HG03025 (cell line): ENCODE results near the gene GNPAT.

ENCODE experiments used
- ATAC-seq: cut with Tn5 transposase; IDR thresholded peaks from one replicate; pipeline ENCODE4 v1.9.1; 2021; ENCODE audit warnings: mild to moderate bottlenecking, moderate library complexity; ENCODE audit not compliant: unreplicated experiment, low FRiP score

GNPAT gene

DNA sequence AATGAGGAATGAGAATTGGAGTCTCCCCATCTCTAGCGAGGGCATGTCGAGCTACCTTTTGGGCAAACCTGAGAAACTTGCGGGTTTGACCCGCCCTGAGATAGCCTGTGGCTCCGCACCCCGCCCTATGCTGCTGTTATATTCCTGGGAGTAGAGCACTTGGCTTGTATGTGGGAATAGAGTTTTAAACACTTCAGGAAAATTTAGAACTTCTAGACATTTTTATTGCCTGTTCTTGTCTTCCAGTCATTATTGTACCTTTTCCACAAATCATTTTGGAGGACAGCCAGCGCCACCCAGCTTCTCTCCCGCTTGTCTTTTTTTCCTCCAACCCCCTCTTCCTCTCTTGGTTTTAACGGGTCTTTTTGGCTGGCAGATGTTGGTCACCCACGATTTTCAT lies 738 bp downstream of the GNPAT start:
- ATAC-seq = no peak

DNA sequence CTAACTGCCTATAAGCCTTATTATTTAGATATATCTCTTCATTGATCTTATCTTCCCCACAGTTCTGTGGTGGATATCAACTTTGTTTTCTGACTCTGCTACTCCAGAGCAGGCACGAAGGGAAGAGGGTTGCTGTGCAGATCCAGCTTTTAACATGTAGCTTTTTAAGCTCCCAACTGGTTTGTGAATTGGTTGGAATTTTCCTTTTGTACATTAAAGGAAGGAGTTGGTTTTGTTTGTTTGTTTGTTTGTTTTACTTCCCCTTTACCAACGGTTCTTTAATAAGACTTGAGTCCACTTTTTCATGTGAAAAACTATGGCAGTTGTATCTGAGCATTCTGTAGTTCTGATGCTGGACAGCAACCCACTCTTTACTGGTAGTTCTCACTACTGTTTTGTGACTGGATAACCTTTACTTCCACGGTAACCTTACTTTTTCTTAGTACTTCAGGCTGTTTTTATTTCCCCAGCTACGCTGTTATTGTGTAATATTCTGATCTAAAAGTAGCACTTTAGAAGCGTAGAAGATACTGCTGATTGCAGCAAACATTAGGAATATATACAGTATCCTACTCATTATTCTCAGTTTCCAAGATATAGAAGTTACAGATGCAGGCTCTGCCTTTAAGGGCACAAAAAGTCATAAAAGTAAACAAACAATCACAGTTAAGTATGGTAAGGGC lies 1.6 kb downstream of the GNPAT start:
- no peak for ATAC-seq

DNA sequence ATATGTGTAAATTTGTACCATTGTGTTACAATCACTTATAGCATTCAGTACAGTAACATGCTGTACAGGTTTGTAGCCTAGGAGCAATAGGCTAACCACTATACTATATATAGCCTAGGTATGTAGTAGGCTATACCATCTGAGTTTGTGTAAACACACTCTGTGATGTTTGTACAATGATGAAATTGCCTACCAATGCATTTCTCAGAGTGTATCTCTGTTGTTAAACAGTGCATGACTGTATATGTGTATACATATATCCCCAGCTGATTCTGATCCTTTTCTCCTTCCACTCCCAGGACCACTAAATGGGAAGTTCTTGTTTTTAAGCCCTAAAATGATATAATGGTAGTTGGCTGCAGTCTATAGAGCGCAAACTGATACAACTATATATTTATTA lies 7.8 kb downstream of the GNPAT start:
- no peak for ATAC-seq

DNA sequence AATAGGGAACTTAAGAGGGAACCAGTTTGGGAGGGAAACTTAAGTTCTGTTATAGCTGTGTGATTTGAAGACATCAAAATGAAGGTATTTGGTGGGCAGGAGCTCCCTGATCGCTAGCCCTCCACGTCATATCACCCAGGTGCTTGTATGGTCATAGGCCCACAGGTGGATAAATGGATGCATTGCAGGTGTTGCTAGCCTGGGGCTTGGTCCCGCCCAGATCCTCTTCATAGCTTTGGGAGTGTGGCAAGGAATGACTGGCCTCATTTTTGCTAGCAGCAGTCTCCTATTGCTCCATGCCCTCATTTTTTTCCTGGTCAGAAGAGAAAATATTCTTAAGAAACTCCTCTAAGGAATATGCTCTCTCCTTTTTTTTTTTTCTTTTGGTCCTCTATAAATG lies 11.3 kb downstream of the GNPAT start:
- ATAC-seq = no peak

DNA sequence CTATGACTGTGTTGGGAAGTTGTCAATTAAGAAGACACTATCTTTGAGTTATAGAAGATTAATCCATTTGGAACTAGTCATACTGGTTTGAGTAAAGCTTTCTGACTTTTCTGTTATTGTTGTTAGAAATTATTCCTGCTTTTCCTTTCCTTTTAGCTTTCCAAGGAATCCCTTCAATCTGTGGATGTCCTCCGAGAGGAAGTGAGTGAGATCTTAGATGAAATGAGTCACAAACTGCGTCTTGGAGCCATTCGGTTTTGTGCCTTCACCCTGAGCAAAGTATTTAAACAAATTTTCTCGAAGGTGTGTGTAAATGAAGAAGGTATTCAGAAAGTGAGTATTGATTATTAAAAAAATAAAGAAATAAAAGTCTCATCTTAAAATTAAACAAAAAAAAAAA lies 19.3 kb downstream of the GNPAT start:
- no peak for ATAC-seq

DNA sequence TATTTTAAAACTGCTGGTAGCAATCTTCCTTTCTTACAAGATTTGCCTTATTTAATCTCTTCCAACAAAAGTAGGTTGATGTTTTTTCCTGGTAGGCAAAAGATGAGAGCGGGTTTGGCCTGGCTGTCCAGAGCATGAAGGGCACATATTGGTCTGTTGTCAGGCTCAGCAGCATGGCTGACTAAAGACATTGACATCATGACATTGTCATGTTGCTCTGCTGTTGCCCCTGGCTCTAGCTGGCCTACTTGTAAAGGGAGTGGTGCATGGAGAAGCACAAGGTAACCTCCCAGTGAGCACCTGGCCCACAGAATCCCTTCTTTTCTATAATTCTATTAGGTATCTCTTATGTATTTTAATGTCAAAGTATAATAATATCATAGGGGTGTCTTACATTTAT lies 23.6 kb downstream of the GNPAT start:
- no peak for ATAC-seq

DNA sequence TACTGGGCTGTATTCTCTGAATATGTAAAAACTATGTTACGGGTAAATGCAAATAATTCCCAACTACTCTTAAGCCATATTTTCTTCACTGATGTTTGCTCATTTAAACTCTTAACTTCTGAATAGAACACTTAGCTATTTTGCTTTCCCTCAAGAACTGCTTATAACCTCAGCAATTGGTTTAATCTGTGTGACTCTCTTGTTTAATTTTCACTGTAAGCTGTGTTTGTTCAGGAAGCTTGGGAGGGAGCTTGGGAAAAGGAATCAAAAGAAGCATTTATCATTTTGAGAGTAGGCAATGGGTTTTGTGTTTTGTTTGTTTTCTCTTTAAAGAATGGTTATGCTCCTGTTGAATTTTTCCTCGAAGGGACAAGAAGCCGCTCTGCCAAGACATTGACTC lies 24.4 kb downstream of the GNPAT start:
- no peak for ATAC-seq

DNA sequence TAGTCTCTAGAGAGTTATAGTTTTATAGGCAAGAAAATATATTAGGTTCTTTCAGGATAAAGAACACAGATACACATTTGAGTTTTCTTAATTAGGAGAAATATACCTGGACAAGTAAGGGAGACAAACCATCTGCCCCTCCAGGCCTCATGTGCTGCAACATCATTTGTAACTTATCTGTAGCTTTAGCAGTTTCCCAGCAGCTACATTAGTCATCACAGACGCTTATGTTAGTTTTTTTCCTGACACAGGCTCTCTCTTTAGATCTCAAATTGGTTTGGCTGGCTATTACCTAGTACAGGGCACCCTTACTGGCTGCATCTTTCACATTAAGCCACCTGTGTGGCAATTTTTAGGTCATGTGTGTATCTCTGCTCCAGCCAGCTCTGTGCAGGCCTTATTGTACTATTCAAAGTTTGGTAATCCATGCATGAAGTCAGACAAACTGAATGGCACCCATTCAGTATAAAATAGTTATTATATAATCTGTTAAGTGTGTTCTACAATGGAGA lies 25.9 kb downstream of the GNPAT start:
- ATAC-seq = no peak

DNA sequence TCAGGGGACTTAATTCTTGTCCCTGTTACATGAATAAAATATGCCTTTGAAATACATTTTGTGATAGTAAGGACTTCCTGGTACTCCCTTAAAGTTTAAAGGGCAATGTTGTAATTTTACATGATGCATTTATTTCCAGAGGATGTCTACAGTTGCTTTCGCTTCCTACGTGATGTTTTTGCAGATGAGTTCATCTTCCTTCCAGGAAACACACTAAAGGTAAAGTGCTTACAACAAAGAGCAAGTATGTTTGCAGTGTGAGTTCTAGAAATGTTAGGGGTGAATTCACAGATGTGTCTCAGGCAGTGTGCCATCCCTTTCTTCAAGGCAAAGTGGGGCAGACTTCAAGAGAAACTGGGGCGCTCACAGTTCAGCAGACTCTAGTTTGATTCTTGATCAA lies 31.2 kb downstream of the GNPAT start:
- no peak for ATAC-seq

DNA sequence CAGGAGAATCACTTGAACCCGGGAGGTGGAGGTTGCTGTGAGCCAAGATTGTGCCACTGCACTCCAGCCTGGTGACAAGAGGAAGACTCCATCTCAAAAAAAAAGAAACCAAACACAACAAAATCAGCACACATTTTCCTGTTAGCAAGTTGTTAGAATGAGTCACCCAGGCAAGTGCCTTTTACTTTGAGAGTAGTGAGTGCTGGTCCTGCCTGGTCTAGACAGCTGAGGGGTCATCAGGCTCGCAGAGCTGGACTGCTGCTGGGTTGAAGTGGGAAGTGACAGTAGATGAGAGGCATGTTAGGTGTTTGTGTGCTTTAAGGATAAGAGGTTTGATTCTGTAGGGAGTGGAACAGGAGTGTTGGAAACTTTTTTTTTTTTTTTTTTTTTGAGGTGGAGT lies 31.9 kb downstream of the GNPAT start:
- no peak for ATAC-seq

DNA sequence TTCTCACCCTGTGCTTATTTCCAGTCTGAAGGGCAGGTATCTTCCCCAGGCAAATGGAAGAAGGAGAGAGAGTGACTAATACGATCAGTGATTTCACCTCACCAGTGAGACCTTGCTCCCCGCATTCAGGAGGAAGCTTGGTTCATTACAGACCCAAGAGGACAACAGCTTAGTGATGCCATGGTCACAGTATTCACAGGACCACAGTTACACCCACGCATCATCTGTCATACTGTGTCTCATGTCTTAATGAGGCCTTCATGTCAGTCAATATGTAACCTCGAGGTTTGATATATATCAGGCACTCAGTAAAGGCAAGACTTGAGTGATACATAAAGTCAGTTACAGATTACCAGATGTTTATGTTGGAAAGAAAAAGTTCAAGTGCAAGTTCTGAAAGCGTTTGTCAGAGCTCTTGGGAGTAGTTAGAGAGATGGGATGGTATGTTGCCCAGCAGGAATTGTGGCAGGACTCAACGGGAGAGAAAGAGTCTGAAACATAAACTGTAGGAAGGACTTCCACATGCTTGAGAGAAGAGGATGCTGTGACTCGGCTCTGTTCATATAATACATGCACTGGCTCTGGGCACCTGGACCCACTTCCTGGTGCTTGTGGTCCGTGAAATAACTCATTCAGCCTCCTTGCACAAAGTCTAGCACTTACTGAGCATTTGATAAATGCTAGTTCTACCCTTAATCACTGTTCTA lies 33.3 kb downstream of the GNPAT start:
- ATAC-seq = no peak

DNA sequence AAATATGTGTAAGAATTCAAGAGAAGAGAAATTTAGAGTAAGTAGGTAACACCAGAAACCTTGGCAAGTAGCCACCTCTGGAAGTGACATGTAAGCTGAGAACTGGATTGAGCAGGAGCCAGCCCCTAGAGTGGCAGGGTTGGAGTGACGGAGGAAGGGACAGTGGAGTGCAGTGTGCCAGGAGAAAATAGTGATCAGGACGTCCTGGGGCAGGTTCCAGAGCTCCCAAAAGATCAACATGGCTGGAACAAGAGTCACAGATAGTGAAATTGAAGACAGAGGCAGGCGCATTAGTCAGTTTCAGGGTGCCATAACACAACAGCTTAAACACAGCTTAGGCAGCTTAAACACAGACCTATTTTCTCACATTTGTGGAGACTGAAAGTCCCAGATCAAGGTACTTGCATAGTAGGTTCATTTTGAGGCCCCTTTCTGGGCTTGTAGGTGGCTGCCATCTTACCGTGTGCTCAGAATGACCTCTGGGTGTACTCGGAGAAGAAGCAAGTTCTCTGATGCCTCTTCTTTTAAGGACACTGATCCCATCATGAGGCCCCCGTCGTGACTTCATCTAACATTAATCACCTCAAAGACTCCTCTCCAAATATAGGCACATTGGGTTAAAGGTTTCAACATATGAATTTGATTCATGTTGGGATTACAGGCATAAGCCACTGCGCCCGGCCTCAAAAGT lies 37.2 kb downstream of the GNPAT start:
- ATAC-seq = no peak

DNA sequence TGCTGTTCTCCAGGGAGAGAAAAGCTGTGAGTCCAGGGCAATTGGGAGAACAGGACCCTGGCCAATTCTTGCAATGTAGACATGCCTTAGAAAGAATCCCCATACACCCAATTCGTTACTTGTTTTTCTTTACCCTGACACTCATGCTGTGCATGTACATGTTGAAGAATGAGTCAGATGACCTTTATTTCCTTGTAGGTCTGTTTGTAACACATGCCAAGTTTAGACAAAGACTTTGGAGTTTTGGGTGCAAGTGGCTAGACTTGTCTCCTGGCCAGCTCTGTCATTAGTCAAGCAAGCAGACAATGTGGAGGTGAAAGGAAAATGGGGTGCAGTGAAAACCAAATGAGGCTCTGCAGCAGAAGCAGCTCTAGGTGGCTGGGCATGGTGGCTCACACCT lies 38.1 kb downstream of the GNPAT start:
- no peak for ATAC-seq

DNA sequence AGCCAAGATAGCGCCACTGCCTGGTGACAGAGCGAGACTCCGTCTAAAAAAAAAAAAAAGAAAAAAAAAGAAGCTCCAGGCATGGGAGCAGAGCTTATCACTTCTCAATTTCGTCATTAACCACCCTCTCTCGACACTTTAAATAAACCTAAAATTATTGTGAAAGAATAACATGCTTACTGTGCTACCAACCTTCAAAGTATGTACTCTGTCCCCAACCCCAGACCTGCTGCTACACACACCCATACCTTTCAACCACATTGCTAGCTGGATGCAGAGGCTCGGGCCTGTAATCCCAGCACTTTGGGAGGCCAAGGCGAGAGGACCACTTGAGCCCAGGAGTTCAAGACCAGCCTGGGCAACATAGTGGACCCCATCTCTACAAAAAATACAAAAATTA lies 38.7 kb downstream of the GNPAT start:
- ATAC-seq = no peak

DNA sequence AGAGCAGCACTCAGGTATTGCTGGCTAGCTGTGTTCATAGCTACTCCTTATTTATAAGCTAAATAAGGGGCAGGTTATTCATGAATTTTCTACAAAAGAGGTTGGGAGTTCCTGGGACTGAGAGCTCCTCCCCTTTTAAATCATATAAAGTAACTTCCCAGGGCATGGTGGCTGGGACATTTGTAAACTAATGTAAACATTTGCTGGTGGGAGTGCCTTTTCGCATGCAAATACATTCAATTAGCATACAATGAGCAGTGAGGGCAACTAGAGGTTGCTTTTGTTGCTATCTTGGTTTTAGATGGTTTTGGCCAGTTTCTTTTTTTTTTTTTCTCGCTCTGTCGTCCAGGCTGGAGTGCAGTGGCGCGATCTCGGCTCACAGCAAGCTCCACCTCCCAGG lies 43.4 kb downstream of the GNPAT start:
- ATAC-seq = no peak

DNA sequence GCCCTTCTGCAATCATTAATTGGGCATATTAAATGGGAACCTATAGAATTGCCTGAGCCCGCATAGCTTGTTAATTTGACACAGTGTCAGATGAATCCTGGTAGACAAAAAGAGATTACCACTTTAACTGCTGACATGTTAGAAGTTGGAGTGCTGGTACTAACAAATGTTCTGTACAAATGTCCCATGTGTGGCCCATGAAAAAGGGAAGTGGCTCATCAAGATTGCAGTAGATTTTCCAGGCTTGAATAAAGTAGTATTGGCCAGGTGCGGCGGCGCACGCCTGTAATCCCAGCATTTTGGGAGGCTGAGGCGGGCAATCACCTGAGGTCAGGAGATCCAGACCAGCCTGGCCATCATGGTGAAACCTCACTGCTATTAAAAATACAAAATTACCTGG lies 45.6 kb downstream of the GNPAT start:
- ATAC-seq = no peak

DNA sequence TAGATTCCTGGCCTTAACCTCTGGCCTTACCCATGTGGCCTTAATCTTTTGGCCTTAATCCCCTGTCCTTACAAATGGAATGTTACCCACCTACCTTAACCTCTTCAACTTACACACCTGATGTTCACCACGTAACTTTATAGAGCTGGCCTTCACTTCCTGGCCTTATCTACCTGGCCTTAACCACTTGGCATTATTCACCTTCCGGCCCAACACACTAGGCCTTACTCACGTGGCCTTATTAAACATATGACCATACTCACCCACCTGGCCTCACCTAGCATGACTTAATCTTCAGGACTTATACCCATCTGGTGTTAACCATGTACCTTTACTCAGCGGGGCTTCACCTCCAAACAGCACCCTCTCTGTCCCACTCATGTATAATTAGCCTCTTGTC lies 54.9 kb downstream of the GNPAT start:
- ATAC-seq = no peak

DNA sequence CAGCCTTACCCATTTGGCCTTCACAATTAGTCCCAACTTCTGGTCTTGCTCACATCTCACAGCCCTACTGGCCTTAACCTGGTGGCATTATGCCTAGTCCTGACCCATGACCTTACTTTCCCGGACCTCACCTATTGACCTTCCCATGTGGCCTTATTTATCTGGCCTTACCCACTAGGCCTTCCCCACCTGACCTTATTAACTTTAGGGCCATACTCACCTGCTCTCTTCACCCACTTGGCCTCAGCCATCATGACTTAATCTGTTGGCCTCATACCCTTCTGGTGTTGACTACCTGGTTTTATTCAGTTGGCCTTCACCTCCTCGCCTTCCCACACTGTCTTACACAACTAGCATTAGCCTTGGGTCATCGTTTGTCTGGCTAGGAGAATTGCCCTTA lies 61.0 kb downstream of the GNPAT start:
- ATAC-seq = no peak

DNA sequence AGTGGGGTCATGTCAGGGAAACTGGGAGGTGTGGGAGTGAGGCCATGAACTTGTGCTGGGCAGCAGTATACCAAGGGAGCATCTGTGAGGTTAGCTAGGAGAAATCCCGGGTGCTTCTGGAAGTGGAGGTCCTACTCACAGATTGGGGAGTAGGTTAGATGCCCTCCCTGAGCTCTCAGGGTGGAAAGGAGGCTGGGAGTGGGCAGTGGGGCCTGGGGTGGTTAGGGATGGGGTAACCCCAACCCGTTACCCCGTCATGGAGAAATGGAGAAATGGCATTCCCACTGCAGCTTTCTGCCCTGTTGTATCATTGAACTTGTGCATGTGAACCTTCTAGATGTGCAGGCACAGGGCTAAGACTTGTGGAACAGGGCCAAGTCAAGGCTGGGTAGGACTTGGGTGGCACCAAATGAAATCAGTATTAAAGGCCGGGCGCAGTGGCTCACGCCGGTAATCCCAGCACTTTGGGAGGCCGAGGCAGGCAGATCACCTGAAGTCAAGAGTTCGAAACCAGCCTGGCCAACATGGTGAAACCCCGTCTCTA lies 69.5 kb downstream of the GNPAT start:
- no peak for ATAC-seq

DNA sequence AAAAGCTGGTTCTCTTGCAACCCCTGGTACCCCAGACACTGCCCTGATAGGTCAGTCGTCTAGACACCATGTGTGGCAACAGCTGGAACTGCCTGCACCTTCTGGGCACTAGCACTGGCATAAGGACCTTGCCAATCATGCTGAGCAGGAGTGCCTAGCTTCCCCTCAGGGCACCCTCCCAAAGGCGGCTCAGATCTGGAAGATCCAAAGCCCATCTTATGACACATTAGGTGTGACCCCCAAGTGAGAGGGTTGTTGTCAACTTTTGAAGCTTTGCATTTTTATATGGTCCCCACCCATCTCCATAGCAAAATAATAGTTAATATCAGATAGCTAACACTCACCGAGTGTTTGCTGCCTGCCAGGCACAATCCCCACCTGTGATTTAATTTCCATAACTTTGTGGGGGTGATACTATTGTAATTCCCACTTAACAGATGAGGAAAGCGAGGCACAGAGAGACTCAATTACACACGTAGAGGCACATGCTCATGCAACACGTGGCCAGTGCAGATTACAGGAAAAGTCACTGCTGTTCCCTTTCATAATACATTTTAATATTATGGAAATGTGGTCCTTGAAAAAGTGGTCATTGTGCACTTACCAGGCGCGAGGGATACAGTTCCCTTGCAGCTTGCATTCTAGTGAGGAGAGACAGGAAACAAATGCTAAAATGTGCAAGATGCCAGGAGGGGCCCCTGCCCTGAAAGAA lies 70.9 kb downstream of the GNPAT start:
- no peak for ATAC-seq

DNA sequence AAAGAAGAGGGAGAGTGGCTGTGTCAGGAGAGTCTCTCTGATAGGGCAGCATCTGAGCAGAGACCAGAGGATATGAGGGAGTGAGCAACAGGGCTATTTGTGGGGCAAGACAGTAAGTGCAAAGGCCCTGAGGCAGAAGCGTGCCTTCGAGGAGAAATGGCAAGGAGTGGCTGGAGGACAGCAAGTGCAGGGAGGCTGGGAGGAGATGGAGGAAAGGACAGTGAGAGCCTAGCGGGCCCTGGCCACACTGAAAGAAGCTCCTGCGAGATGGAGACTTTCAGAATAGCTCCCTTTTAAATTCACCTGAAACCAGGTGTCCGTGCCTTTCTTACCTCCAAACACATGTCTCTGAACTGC lies 71.4 kb downstream of the GNPAT start:
- ATAC-seq = no peak
